Adrenal gland (tissue), 5 donors: ENCODE results near the gene EFNA3.

Source experiments
- CTCF ChIP-seq, 6 experiments: fragments of 450-650 bp in 4 of 6; fragments of 200-600 bp in 2 of 6; sonication (generic) in 1 of 6; IDR thresholded peaks; 1 replicate in 5 of 6; 2 replicates in 1 of 6; pipeline versions ENCODE4 v1.5.1 to v1.8.0; 2016 to 2021; ENCODE audit warnings: antibody characterized with exemption in 6 of 6, mild to moderate bottlenecking in 2 of 6, moderate library complexity in 1 of 6
- POLR2A ChIP-seq, 2 donors: fragments of 450-650 bp; IDR thresholded peaks; one replicate each; pipeline ENCODE4 v1.6.1; 2017; ENCODE audit warnings: antibody characterized with exemption in 2 of 2, mild to moderate bottlenecking in 2 of 2, moderate library complexity in 1 of 2
- donor health status: DM: no; HTN: no; CAD: no.

GRCh38 chr1:155040358-155041093, 38.1 kb upstream of the EFNA3 start:
- TF ChIP-seq CTCF (IDR thresholded peaks at IDR 0.05) (no peak), POLR2A (IDR thresholded peaks at IDR 0.05) (no peak)
